ENCODE results near the gene TMA7B. TPM values are rescaled to one million over a fixed set of nuclear protein-coding genes. Genes with fewer than 3 reads are reported as not detected.
"Not testable (repeated sequence)": the region's sequence is repeated elsewhere in the genome, so short reads cannot be mapped to it uniquely, and the experiment has no call there.

Gene TMA7B
- total and polyA plus RNA-seq, 11 donors, result 0.24 TPM; not detected in 10

- intact Hi-C loops (cut with DNase I), result no loop called here
- Histone ChIP-seq H3K36me3 (no peaks in the 10 kb centered on the region), H3K9me3 (no peaks in the 10 kb centered on the region), H3K4me3 (no peak overlapping the region), H3K27ac (no peak overlapping the region), H3K4me1 (peaks cover 0 to 7% (median 0%) of the 10 kb centered on the region in 12 donors), H3K27me3 (peaks cover 0 to 10% (median 0%) of the 10 kb centered on the region in 9 donors)
- WGBS, 4 donors, result 87 to 94% (median 91%) methylated on average over 8 of the region's 8 CpGs
- TF ChIP-seq POLR2A (IDR thresholded peaks at IDR 0.05) (no peak), CTCF (IDR thresholded peaks at IDR 0.05) (no peak)
- DNase-seq (no peak), ATAC-seq (no peak)
Observed at GRCh38 chr22:39947220-39948216, 12.7 kb upstream of the TMA7B start.

GRCh38 chr22:39949964-39950737 is 10.0 kb upstream of the TMA7B start:
- peaks cover 0 to 18% (median 0%) of the 10 kb centered on the region in 12 donors for H3K4me1 ChIP-seq
- H3K36me3 ChIP-seq, result no peaks in the 10 kb centered on the region
- intact Hi-C loops (cut with DNase I), result loop anchor here in 1 of 10 donors (10.0 kb wide), 1 partner anchor 65 kb away; no protein-coding TSS in a partner anchor
- WGBS, 4 donors, result 80 to 86% (median 82%) methylated on average over 8 of the region's 8 CpGs
- TF ChIP-seq POLR2A (IDR thresholded peaks at IDR 0.05), result no peak
- TF ChIP-seq CTCF (IDR thresholded peaks at IDR 0.05), result no peak
- ATAC-seq, result no peak
- peaks cover 0 to 5% (median 0%) of the 10 kb centered on the region in 9 donors for H3K27me3 ChIP-seq
- no peaks in the 10 kb centered on the region for H3K9me3 ChIP-seq
- no peak overlapping the region for H3K27ac ChIP-seq
- no peak for DNase-seq
- no peak overlapping the region for H3K4me3 ChIP-seq

- not testable (repeated sequence) for H3K27ac ChIP-seq, H3K27me3 ChIP-seq, DNase-seq, H3K36me3 ChIP-seq, H3K4me3 ChIP-seq, ATAC-seq, H3K9me3 ChIP-seq
- WGBS, 4 donors, result 71 to 80% (median 74%) methylated on average over 11 of the region's 11 CpGs
- intact Hi-C loops (cut with DNase I), result loop anchor here in 1 of 10 donors (10.0 kb wide), 1 partner anchor 63 kb away; no protein-coding TSS in a partner anchor
- H3K4me1 ChIP-seq, result peaks cover 0 to 17% (median 0%) of the 10 kb centered on the region in 12 donors
Observed at GRCh38 chr22:39951603-39952293, 8.4 kb upstream of the TMA7B start.

GRCh38 chr22:39952347-39952746 is 7.8 kb upstream of the TMA7B start:
- TF ChIP-seq POLR2A (IDR thresholded peaks at IDR 0.05) (no peak), CTCF (IDR thresholded peaks at IDR 0.05) (no peak)
- Histone ChIP-seq H3K9me3 (no peaks in the 10 kb centered on the region), H3K36me3 (no peaks in the 10 kb centered on the region), H3K4me3 (no peak overlapping the region), H3K4me1 (peaks cover 0 to 14% (median 0%) of the 10 kb centered on the region in 12 donors), H3K27me3 (no peaks in the 10 kb centered on the region), H3K27ac (no peak overlapping the region)
- WGBS, 4 donors, result 80 to 92% (median 84%) methylated on average over 6 of the region's 6 CpGs
- intact Hi-C loops (cut with DNase I), result loop anchor here in 1 of 10 donors (10.0 kb wide), 1 partner anchor 62 kb away; no protein-coding TSS in a partner anchor
- ATAC-seq (no peak), DNase-seq (no peak)
